Activated CD4-positive, CD25-positive, alpha-beta regulatory T cell treated with anti-CD3 and anti-CD28 coated beads, Interleukin-2, amount 50 U/mL, for 72 hours (primary cell): Measurements from ENCODE around the gene CD44.
A peak's percentile ranks its signal among the peaks of the same experiment; 100 is the strongest.

Source experiments
- DNase-seq: peaks from one replicate; pipeline ENCODE4 v3.0.0; 2021

CD44 gene

GRCh38 chr11:35112056-35112845 lies 26.7 kb upstream of the CD44 start:
- DNase-seq: no peak

GRCh38 chr11:35112846-35113105 lies 26.2 kb upstream of the CD44 start:
- DNase-seq: no peak

GRCh38 chr11:35114906-35115687 lies 23.9 kb upstream of the CD44 start:
- no peak for DNase-seq

- no peak for DNase-seq
These were observed 23.3 kb upstream of the CD44 start for GRCh38 chr11:35115688-35116030.

GRCh38 chr11:35116245-35116644 lies 22.7 kb upstream of the CD44 start:
- DNase-seq: no peak

- DNase-seq: no peak
These were observed 22.0 kb upstream of the CD44 start for GRCh38 chr11:35116762-35117640.

- DNase-seq: no peak
These were observed 20.1 kb upstream of the CD44 start for GRCh38 chr11:35118906-35119305.

GRCh38 chr11:35121326-35121865 lies 17.6 kb upstream of the CD44 start:
- DNase-seq: no peak

- no peak for DNase-seq
These were observed 16.7 kb upstream of the CD44 start for GRCh38 chr11:35122308-35122707.

- peak; percentile 48 for DNase-seq
These were observed 12.7 kb upstream of the CD44 start for GRCh38 chr11:35126000-35126878.

- DNase-seq: no peak
These were observed 11.9 kb upstream of the CD44 start for GRCh38 chr11:35126879-35127581.

GRCh38 chr11:35127619-35128018 lies 11.4 kb upstream of the CD44 start:
- no peak for DNase-seq

GRCh38 chr11:35131094-35131493 lies 7.9 kb upstream of the CD44 start:
- DNase-seq: no peak

- DNase-seq: no peak
These were observed 7.1 kb upstream of the CD44 start for GRCh38 chr11:35131886-35132285.

- no peak for DNase-seq
These were observed 5.3 kb upstream of the CD44 start for GRCh38 chr11:35133656-35134055.

- DNase-seq: no peak
These were observed 4.4 kb upstream of the CD44 start for GRCh38 chr11:35134403-35135148.

- DNase-seq: no peak
These were observed 3.7 kb upstream of the CD44 start for GRCh38 chr11:35135222-35135621.

- no peak for DNase-seq
These were observed 2.7 kb upstream of the CD44 start for GRCh38 chr11:35136311-35136710.

- no peak for DNase-seq
These were observed 913 bp upstream of the CD44 start for GRCh38 chr11:35138058-35138457.

- DNase-seq: no peak
These were observed 397 bp upstream of the CD44 start for GRCh38 chr11:35138606-35138942.

GRCh38 chr11:35139722-35140282 lies 831 bp downstream of the CD44 start:
- DNase-seq: no peak
